Neural progenitor cell (in vitro differentiated cells): ENCODE measurements around the gene TERB2.

ENCODE experiments used
- CTCF ChIP-seq: fragments of 200-600 bp; sonication (generic); IDR thresholded peaks from 2 replicates; pipeline ENCODE4 v1.5.1; 2017; ENCODE audit warnings: antibody characterized with exemption, mild to moderate bottlenecking
- EZH2 ChIP-seq: fragments of 200-600 bp; sonication (generic); IDR thresholded peaks from 2 replicates; pipeline ENCODE4 v1.6.1; 2017; ENCODE audit warnings: antibody characterized with exemption, mild to moderate bottlenecking, moderate library complexity
- EZH2phosphoT487 ChIP-seq: fragments of 200-600 bp; sonication (generic); IDR thresholded peaks from 2 replicates; pipeline ENCODE4 v1.6.1; 2017; ENCODE audit warnings: antibody characterized with exemption

DNA sequence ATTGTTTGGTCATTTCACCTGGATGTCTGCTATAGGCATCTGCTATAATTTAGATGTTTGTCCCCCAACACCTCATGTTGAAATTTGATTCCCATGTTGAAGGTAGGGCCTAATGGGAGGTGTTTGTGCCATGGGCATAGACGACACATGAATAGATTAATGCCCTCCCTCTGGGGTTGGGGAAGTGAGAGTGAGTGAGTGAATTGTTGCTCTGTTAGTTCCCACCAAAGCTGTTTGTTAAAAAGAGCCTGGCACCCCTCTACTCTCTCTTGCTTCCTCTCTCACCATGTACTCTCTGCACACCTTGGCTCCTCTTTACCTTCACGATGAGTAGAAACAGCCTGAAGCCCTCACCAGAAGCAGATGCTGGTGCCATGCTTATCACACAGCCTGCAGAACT lies 42.6 kb downstream of the TERB2 start:
- TF ChIP-seq EZH2 (no peak), CTCF (no peak), EZH2phosphoT487 (no peak)
